ENCODE data around the gene OR4C5. TPM values are rescaled to one million over a fixed set of nuclear protein-coding genes. Genes with fewer than 3 reads are reported as not detected.
A peak's percentile ranks its signal among the peaks of the same experiment; 100 is the strongest.
"Not testable (repeated sequence)": the region's sequence is repeated elsewhere in the genome, so short reads cannot be mapped to it uniquely, and the experiment has no call there.

Gene OR4C5
- polyA plus RNA-seq, 3 donors: 0.08 TPM; not detected in 2

- TF ChIP-seq CTCF (IDR thresholded peaks at IDR 0.05): no peak
- Histone ChIP-seq H3K9me3 (replicated peaks in 1 of 2; ENCODE audit: control insufficient read depth in 1 of 2, insufficient read depth in 1 of 2, low read length in 2 of 2) (peaks cover 9 to 11% of the 10 kb centered on the region in 2 donors), H3K9ac (ENCODE audit: insufficient read depth, low read length, poor library complexity, severe bottlenecking) (no peak overlapping the region), H3K4me2 (replicated peaks; ENCODE audit: extremely low read depth, low read length, poor library complexity, severe bottlenecking) (no peak overlapping the region), H3K36me3 (replicated peaks in 1 of 2; ENCODE audit: control insufficient read depth in 1 of 2, insufficient read depth in 2 of 2, low read length in 2 of 2) (no peaks in the 10 kb centered on the region), H3K79me2 (ENCODE audit: insufficient read depth, low read length) (no peaks in the 10 kb centered on the region), H2AFZ (ENCODE audit: insufficient read depth, low read depth, low read length, poor library complexity, severe bottlenecking) (no peak overlapping the region), H4K20me1 (ENCODE audit: insufficient read depth, low read length) (no peaks in the 10 kb centered on the region), H3K27me3 (ENCODE audit: control insufficient read depth in 2 of 2, insufficient read depth in 2 of 2, low read length in 2 of 2) (no peaks in the 10 kb centered on the region), H3K27ac (ENCODE audit: low read depth in 1 of 2, low read length in 2 of 2) (no peak overlapping the region), H3K4me3 (replicated peaks in 1 of 3; ENCODE audit: low read depth in 2 of 3, low read length in 3 of 3) (no peak overlapping the region), H3K4me1 (ENCODE audit: control insufficient read depth in 1 of 2, insufficient read depth in 2 of 2, low read length in 2 of 2) (no peaks in the 10 kb centered on the region)
- DNase-seq: no peak
- intact Hi-C loops (cut with micrococcal nuclease): no loop called here
- Mint-ChIP-seq H3K27me3 (ENCODE audit: low read depth in 3 of 3) (peaks cover 0 to 3% (median 2%) of the 10 kb centered on the region in 3 donors), H3K4me3 (no peak overlapping the region), H3K27ac (no peak overlapping the region), H3K9me3 (peaks cover 4 to 21% (median 15%) of the 10 kb centered on the region in 7 donors), H3K36me3 (no peaks in the 10 kb centered on the region), H3K4me1 (no peaks in the 10 kb centered on the region)
- WGBS (ENCODE audit: insufficient coverage): 83% methylated on average over 1 of the region's 2 CpGs
Measured at GRCh38 chr11:48341466-48341865, 24.8 kb downstream of the OR4C5 start.

- H4K20me1 ChIP-seq (ENCODE audit: insufficient read depth, low read length); H3K27ac ChIP-seq (ENCODE audit: low read depth in 1 of 2, low read length in 2 of 2); H3K36me3 Mint-ChIP-seq; H3K9me3 ChIP-seq (replicated peaks in 1 of 2; ENCODE audit: control insufficient read depth in 1 of 2, insufficient read depth in 1 of 2, low read length in 2 of 2); H3K4me3 ChIP-seq (replicated peaks in 1 of 3; ENCODE audit: low read depth in 2 of 3, low read length in 3 of 3); H3K27me3 ChIP-seq (ENCODE audit: control insufficient read depth in 2 of 2, insufficient read depth in 2 of 2, low read length in 2 of 2); H3K4me1 ChIP-seq (ENCODE audit: control insufficient read depth in 1 of 2, insufficient read depth in 2 of 2, low read length in 2 of 2); H3K79me2 ChIP-seq (ENCODE audit: insufficient read depth, low read length); H3K4me2 ChIP-seq (replicated peaks; ENCODE audit: extremely low read depth, low read length, poor library complexity, severe bottlenecking); H2AFZ ChIP-seq (ENCODE audit: insufficient read depth, low read depth, low read length, poor library complexity, severe bottlenecking); DNase-seq; H3K36me3 ChIP-seq (replicated peaks in 1 of 2; ENCODE audit: control insufficient read depth in 1 of 2, insufficient read depth in 2 of 2, low read length in 2 of 2); H3K9ac ChIP-seq (ENCODE audit: insufficient read depth, low read length, poor library complexity, severe bottlenecking); H3K4me3 Mint-ChIP-seq; H3K27me3 Mint-ChIP-seq (ENCODE audit: low read depth in 3 of 3); intact Hi-C loops (cut with micrococcal nuclease); H3K4me1 Mint-ChIP-seq; H3K9me3 Mint-ChIP-seq: not testable (repeated sequence)
- H3K27ac Mint-ChIP-seq: peak within 1 kb of the TSS in 1 of 7 donors; percentile 73
Measured at GRCh38 chr11:48324620-48325019, 41.6 kb downstream of the OR4C5 start, which contains the start of gene OR4C3. TSS of gene OR4C3 (plus strand) at chr11:48324920. CDS start at chr11:48325022, 102 bp downstream.

GRCh38 chr11:48319813-48320212 lies 46.5 kb downstream of the OR4C5 start:
- H2AFZ ChIP-seq (ENCODE audit: insufficient read depth, low read depth, low read length, poor library complexity, severe bottlenecking); DNase-seq; H3K36me3 Mint-ChIP-seq; H3K4me3 ChIP-seq (replicated peaks in 1 of 3; ENCODE audit: low read depth in 2 of 3, low read length in 3 of 3); H3K79me2 ChIP-seq (ENCODE audit: insufficient read depth, low read length); H3K27ac Mint-ChIP-seq; H3K9ac ChIP-seq (ENCODE audit: insufficient read depth, low read length, poor library complexity, severe bottlenecking); H3K9me3 Mint-ChIP-seq; H3K27me3 Mint-ChIP-seq (ENCODE audit: low read depth in 3 of 3); H3K4me1 ChIP-seq (ENCODE audit: control insufficient read depth in 1 of 2, insufficient read depth in 2 of 2, low read length in 2 of 2); intact Hi-C loops (cut with micrococcal nuclease); H3K36me3 ChIP-seq (replicated peaks in 1 of 2; ENCODE audit: control insufficient read depth in 1 of 2, insufficient read depth in 2 of 2, low read length in 2 of 2); H4K20me1 ChIP-seq (ENCODE audit: insufficient read depth, low read length); H3K9me3 ChIP-seq (replicated peaks in 1 of 2; ENCODE audit: control insufficient read depth in 1 of 2, insufficient read depth in 1 of 2, low read length in 2 of 2); H3K4me3 Mint-ChIP-seq; H3K4me1 Mint-ChIP-seq; H3K4me2 ChIP-seq (replicated peaks; ENCODE audit: extremely low read depth, low read length, poor library complexity, severe bottlenecking); H3K27me3 ChIP-seq (ENCODE audit: control insufficient read depth in 2 of 2, insufficient read depth in 2 of 2, low read length in 2 of 2); H3K27ac ChIP-seq (ENCODE audit: low read depth in 1 of 2, low read length in 2 of 2): not testable (repeated sequence)
- WGBS (ENCODE audit: insufficient coverage): 100% methylated on average over 2 of the region's 2 CpGs

Other genes starting within 250 kb of the OR4C5 start
- not detected for gene OR4B1, start 149.7 kb downstream of the OR4C5 start, polyA plus RNA-seq
- gene OR4X2, start 121.4 kb downstream of the OR4C5 start, polyA plus RNA-seq: not detected
- not detected for gene OR4X1, start 102.6 kb downstream of the OR4C5 start, polyA plus RNA-seq
- gene OR4S1, start 60.2 kb downstream of the OR4C5 start, polyA plus RNA-seq: not detected
- not detected for gene OR4C3, start 41.5 kb downstream of the OR4C5 start, polyA plus RNA-seq
- gene OR4A47, start 122.3 kb upstream of the OR4C5 start, polyA plus RNA-seq: not detected